A549 treated with CpdA at 1 μM for 4 hours (cell line): ENCODE results near the gene PI4KB. TPM values are rescaled to one million over a fixed set of nuclear protein-coding genes. Genes with fewer than 3 reads are reported as not detected.

Experiments used
- total RNA-seq: library from RNA; stranded (reverse); fragments of 200-300 nt; extraction: Qiagen RNA extraction; gene quantifications from 5 replicates; pipeline ENCODE4 v1.2.3, GENCODE V29; 2022; ENCODE audit warnings: low read depth

Gene PI4KB
- total RNA-seq = 23.9 to 30.9 TPM (median 29.1 TPM) in 5 replicates

GRCh38 chr1:151327223-151327902 lies at the start of gene PI4KB:
TSS of gene PI4KB (minus strand) at chr1:151327416. CDS start at chr1:151316481, 10,935 bp downstream.

DNA sequence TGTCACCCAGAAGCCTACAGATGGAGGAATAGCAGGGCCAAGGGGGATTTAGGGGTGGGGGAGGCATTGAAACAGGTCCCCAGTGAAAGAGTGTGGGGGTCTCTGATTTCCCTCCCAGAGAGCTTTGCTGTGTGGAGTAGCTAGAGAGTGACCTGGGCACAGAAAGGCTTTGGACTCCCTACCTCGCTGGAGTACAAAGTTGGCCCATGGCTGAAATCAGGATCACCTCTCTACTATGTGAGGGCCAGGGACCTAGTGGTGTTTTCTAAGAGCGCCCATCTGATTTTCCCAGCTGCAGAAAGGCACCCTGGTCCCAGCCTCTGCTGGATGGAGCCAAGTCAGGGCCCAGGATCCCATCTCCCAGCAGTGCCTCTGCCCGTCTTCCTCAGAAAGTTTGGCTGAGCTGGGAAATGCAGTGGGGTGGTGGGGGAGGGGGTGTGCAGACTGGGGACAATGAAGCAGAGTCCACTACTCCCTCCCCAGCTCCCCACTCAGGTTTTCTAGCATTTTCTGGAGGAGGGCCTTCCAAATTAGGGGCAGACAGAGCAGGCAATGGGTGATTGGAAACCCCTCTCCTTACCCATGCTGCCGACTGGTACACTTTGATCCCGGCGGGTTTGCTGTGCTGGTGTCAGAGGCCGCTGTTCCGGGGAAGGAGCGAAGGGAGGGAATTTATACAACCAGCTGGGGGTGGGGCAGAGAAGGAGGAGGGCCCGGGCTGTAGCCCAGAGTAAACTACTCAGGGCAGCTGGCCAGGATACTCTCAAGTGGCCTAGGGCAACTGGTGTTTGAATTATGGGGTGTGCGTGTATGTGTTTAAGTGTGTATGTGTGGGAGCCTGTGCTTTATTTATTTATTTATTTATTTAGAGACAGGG lies 45.1 kb upstream of the PI4KB start, which contains the start of gene SELENBP1:
Gene SELENBP1, minus strand, starts transcription at position 648 of the 877 bp plus-strand sequence. Its CDS starts 64 bp downstream, at position 584.

DNA sequence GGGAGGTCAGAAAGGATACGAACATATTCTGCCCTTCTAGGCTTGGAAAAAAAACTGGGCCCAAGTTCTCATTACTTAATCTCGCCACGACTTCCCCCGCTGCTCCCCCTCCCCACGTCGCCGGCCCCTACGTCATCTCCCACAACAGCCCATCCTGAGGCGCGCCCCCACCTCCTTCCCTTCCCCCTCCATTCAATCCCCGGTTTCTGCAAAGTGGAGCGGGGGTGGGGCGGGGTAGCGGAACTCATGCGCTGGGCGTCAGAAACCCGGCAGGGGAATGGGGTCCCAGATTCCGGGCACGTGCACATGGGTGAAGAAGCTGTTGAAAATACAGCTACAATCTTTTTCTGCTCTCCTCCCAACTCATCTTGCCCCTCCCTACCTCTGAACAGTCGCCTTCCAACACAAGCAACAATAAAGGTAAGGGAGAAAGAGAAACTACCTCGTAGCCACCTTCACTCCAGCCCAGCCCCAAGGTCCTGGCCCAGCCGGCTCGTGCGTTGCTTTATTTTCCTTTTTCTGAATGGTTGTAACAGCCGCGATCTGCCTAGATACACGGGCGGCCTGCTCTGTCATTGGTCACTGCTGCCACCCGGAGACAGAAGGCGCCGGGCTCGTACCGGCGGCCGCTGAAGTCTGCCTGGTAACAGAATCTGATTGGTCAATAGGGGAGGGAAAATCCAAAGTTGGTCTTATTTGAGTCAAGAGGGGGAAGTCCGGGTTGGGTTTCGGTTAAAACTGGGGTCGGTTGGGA lies 19.7 kb upstream of the PI4KB start, which contains the start of gene RFX5:
Gene RFX5, minus strand, starts transcription at position 484 of the 754 bp plus-strand sequence. CDS start 932 bp downstream, outside the sequence.

GRCh38 chr1:151281969-151282882 lies 45.0 kb downstream of the PI4KB start, which contains the start of gene ZNF687:
TSS of gene ZNF687 (plus strand) at chr1:151282299. CDS start at chr1:151286292, 3,993 bp downstream.

DNA sequence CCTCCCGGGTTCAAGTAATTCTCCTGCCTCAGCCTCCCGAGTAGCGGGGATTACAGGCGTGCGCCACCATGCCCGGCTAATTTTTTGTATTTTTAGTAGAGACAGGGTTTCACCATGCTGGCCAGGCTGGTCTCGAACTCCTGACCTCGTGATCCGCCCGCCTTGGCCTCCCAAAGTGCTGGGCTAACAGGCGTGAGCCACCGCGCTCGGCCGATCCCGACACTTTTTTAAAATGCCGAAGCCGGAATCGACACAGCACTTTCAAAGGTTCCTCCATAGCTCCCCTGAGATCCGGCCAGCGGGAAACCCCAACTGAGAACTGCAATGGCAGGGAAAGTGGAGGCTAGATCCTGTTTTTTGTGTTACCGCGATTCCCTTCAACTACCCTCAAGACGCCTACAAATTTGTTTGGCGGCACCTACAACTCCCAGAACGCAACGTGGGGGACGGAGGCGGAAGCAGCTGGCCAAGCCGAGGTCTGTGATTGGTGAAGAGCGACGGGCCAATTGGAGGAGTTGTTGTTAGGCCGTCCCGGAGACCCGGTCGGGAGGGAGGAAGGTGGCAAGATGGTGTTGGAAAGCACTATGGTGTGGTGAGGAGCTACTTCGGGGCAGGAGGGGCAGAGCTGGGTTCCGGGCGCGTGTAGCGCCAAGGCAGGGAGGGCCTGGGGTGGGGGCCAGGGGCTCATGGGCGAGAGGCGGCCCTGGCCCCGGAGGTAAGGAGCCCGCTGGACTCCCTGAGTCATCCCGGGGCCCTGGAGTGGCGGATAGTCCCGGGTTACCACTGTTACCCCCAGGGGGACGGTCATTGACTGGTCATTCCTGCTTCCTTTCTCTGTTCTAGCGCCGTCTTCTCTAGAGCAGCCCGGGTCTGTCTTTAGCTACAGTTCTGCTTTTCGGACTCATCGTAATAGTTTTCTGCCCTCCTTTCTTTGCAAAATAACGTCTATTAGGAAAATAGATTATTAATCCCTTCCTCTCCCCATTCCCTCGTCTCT lies 72.7 kb downstream of the PI4KB start, which contains the start of gene PSMD4:
Gene PSMD4, plus strand, starts transcription at position 518 of the 997 bp plus-strand sequence. Its CDS starts 49 bp downstream, at position 567.

Other genes with a start within 250 kb of the PI4KB start
- gene SEMA6C, start 180.8 kb downstream of the PI4KB start, total RNA-seq = 1.0 to 3.0 TPM (median 1.9 TPM) in 5 replicates
- gene TNFAIP8L2, start 170.8 kb downstream of the PI4KB start, total RNA-seq = not detected in 5 replicates
- gene LYSMD1, start 161.5 kb downstream of the PI4KB start, total RNA-seq = 5.5 to 9.9 TPM (median 5.7 TPM) in 5 replicates
- 43.2 to 48.0 TPM (median 45.2 TPM) in 5 replicates for gene SCNM1, start 161.3 kb downstream of the PI4KB start, total RNA-seq
- gene TMOD4, start 151.4 kb downstream of the PI4KB start, total RNA-seq = 0.25 to 0.35 TPM in 2 of 5 replicates, not detected in the others
- gene VPS72, start 137.2 kb downstream of the PI4KB start, total RNA-seq = 44.8 to 61.9 TPM (median 47.4 TPM) in 5 replicates
- gene PIP5K1A, start 128.9 kb downstream of the PI4KB start, total RNA-seq = 41.8 to 52.4 TPM (median 45.2 TPM) in 5 replicates
- gene PSMD4, start 72.7 kb downstream of the PI4KB start, total RNA-seq = 165 to 226 TPM (median 194 TPM) in 5 replicates
- gene ZNF687, start 45.1 kb downstream of the PI4KB start, total RNA-seq = 13.1 to 15.6 TPM (median 14.6 TPM) in 5 replicates
- gene RFX5, start 19.8 kb upstream of the PI4KB start, total RNA-seq = 27.3 to 30.3 TPM (median 28.2 TPM) in 5 replicates
- 5.0 to 7.4 TPM (median 5.6 TPM) in 5 replicates for gene SELENBP1, start 45.3 kb upstream of the PI4KB start, total RNA-seq
- gene PSMB4, start 72.2 kb upstream of the PI4KB start, total RNA-seq = 338 to 445 TPM (median 430 TPM) in 5 replicates
- gene POGZ, start 132.1 kb upstream of the PI4KB start, total RNA-seq = 20.2 to 22.0 TPM (median 21.4 TPM) in 5 replicates
- gene CGN, start 184.0 kb upstream of the PI4KB start, total RNA-seq = 1.1 to 1.9 TPM (median 1.4 TPM) in 5 replicates
- 13.2 to 16.6 TPM (median 15.2 TPM) in 5 replicates for gene TUFT1, start 212.9 kb upstream of the PI4KB start, total RNA-seq